ENCODE results near the gene TCL1B. TPM values are rescaled to one million over a fixed set of nuclear protein-coding genes. Genes with fewer than 3 reads are reported as not detected.

The TCL1B gene
- total and polyA plus RNA-seq, 2 donors (not counting 3 experiments of a cell fraction or from before 2014, with no cell fraction given), result not detected

- H3K9me1 ChIP-seq (replicated peaks; ENCODE audit: control insufficient read depth, extremely low read depth, insufficient read depth, low read length), result no peaks in the 10 kb centered on the region
- no peaks in the 10 kb centered on the region for H4K20me1 ChIP-seq (replicated peaks; ENCODE audit: control insufficient read depth, extremely low read depth, insufficient read depth, low read length)
- H3K27ac ChIP-seq (ENCODE audit: insufficient read depth, low read depth, low read length), result no peak overlapping the region
- no peaks in the 10 kb centered on the region for H3K4me1 ChIP-seq (ENCODE audit: control insufficient read depth, extremely low read depth, insufficient read depth, low read length)
- DNase-seq (ENCODE audit: low read depth, low spot score) (no peak), FAIRE-seq (no peak)
- H3K79me2 ChIP-seq (ENCODE audit: control insufficient read depth, insufficient read depth, low read length), result no peaks in the 10 kb centered on the region
- POLR2A ChIA-PET, result no interaction called here
- intact Hi-C loops (cut with micrococcal nuclease), result no loop called here
- no peak overlapping the region for H3K4me2 ChIP-seq (ENCODE audit: insufficient read depth, low read length)
- TF ChIP-seq, protein P1, sequence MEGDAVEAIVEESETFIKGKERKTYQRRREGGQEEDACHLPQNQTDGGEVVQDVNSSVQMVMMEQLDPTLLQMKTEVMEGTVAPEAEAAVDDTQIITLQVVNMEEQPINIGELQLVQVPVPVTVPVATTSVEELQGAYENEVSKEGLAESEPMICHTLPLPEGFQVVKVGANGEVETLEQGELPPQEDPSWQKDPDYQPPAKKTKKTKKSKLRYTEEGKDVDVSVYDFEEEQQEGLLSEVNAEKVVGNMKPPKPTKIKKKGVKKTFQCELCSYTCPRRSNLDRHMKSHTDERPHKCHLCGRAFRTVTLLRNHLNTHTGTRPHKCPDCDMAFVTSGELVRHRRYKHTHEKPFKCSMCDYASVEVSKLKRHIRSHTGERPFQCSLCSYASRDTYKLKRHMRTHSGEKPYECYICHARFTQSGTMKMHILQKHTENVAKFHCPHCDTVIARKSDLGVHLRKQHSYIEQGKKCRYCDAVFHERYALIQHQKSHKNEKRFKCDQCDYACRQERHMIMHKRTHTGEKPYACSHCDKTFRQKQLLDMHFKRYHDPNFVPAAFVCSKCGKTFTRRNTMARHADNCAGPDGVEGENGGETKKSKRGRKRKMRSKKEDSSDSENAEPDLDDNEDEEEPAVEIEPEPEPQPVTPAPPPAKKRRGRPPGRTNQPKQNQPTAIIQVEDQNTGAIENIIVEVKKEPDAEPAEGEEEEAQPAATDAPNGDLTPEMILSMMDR (IDR thresholded peaks at IDR 0.05; ENCODE audit: extremely low read depth in 1 of 2, insufficient read depth in 1 of 2, low read depth in 1 of 2, low read length in 2 of 2), result no peak
- no peak for TF ChIP-seq JUN (IDR thresholded peaks at IDR 0.05; ENCODE audit: borderline replicate concordance, insufficient read depth, insufficient read length, low read depth)
- no peak for TF ChIP-seq POLR2A (IDR thresholded peaks at IDR 0.05; ENCODE audit: low read depth, low read length)
- no peak for TF ChIP-seq FOS (IDR thresholded peaks at IDR 0.05; ENCODE audit: borderline replicate concordance, insufficient read depth, low read length)
- no peak for TF ChIP-seq EZH2 (IDR thresholded peaks at IDR 0.05; ENCODE audit: borderline replicate concordance, low read depth, low read length, severe bottlenecking)
- no peak for TF ChIP-seq MYC (IDR thresholded peaks at IDR 0.05; ENCODE audit: low read depth, low read length)
- TF ChIP-seq, protein P2, sequence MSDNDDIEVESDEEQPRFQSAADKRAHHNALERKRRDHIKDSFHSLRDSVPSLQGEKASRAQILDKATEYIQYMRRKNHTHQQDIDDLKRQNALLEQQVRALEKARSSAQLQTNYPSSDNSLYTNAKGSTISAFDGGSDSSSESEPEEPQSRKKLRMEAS (IDR thresholded peaks at IDR 0.05; ENCODE audit: insufficient read depth, insufficient read length), result no peak
- TF ChIP-seq POLR2AphosphoS5 (IDR thresholded peaks at IDR 0.05; ENCODE audit: insufficient read depth, low read depth, low read length), result no peak
- TF ChIP-seq GATA2 (IDR thresholded peaks at IDR 0.05; ENCODE audit: insufficient read depth, insufficient read length, low read depth, low read length), result no peak
- H3K36me3 ChIP-seq (ENCODE audit: control insufficient read depth in 2 of 2, extremely low read depth in 1 of 2, insufficient read depth in 2 of 2, low read length in 2 of 2), result no peaks in the 10 kb centered on the region
- H3K9ac ChIP-seq (replicated peaks; ENCODE audit: extremely low read depth, insufficient read depth, low read length), result no peak overlapping the region
- no TSS peak for BruUV-seq (replicated peaks)
- dilution Hi-C loops (cut with MboI; ENCODE audit: extremely low pct_ligation_motif_present, low sequenced_read_pairs), result no loop called here
- H3K27me3 ChIP-seq (ENCODE audit: control insufficient read depth in 2 of 2, insufficient read depth in 2 of 2, low read length in 2 of 2), result no peaks in the 10 kb centered on the region
- H3K4me3 ChIP-seq (replicated peaks in 1 of 3; ENCODE audit: insufficient read depth in 1 of 3, low read depth in 1 of 3, low read length in 3 of 3), result no peak overlapping the region
- no peak overlapping the region for H2AFZ ChIP-seq (ENCODE audit: low read depth, low read length)
- CTCF ChIA-PET, result interaction anchor here (1.1 to 1.6 kb wide), 2 partner anchors 35 to 36 kb away, joined by 3 to 4 read pairs; no protein-coding TSS in a partner anchor
- H3K9me3 ChIP-seq (replicated peaks; ENCODE audit: control insufficient read depth, insufficient read depth, low read length), result no peaks in the 10 kb centered on the region
Observed at GRCh38 chr14:95739356-95739755, 53.1 kb downstream of the TCL1B start.

Data from endothelial cell of umbilical vein (primary cell).